ENCODE data around the gene ANKLE1. TPM values are rescaled to one million over a fixed set of nuclear protein-coding genes. Genes with fewer than 3 reads are reported as not detected.

Gene ANKLE1
- total and polyA plus RNA-seq, 2 experiments from 2014 or later = 0.31 to 0.54 TPM

DNA sequence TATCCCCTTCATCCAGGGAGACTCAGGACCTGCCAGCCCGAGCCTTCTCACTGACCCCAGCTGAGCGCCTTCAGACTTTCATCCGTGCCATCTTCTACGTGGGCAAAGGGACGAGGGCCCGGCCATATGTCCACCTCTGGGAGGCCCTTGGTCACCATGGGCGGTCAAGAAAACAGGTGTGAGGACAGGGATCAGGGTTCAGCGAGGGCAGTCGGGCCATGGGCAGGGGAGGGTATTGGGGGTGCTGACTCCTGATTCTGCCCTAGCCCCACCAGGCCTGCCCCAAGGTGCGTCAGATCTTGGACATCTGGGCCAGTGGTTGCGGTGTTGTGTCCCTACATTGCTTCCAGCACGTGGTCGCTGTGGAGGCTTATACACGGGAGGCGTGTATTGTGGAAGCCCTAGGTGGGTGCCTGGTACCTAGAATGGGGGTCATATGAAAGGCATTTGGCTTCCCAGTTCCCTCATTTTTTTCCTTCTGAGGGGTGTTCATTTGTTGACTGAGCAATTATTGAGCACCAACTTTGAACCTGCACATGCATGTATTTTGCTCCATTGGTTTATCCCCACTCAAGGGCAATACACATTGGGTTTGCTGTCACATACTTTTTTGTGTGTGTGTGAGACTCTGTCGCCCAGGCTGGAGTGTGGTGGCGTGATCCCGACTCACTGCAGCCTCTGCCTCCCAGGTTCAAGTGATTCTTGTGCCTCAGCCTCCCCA is 3.9 kb downstream of the ANKLE1 start:
- H3K4me1 ChIP-seq (ENCODE audit: insufficient read depth) = no peaks in the 10 kb centered on the region
- H3K9ac ChIP-seq = no peak overlapping the region
- H3K27ac ChIP-seq = no peak overlapping the region
- no peaks in the 10 kb centered on the region for H4K20me1 ChIP-seq (ENCODE audit: insufficient read depth)
- H3K79me2 ChIP-seq (ENCODE audit: insufficient read depth) = no peaks in the 10 kb centered on the region
- no peaks in the 10 kb centered on the region for H3K36me3 ChIP-seq (ENCODE audit: low read depth)
- 0 out of 2 replicates have a peak, but pooled peaks cover 5% of the 10 kb centered on the region for H3F3A ChIP-seq (ENCODE audit: insufficient read depth)
- no peaks in the 10 kb centered on the region for H3K9me2 ChIP-seq (ENCODE audit: insufficient read depth)
- in situ Hi-C loops (cut with MboI) = no loop called here
- H3K4me3 ChIP-seq = no peak overlapping the region
- H2AFZ ChIP-seq = no peak overlapping the region
- H3K9me3 ChIP-seq (ENCODE audit: low read depth) = no peaks in the 10 kb centered on the region
- DNase-seq = no peak
- 83 to 87% methylated on average over 18 of the region's 18 CpGs for WGBS, 2 experiments (ENCODE audit: low coverage in 1 of 2, low lambda C conversion rate in 2 of 2, missing lambda C conversion rate in 2 of 2)
- TF ChIP-seq EZH2 (IDR thresholded peaks at IDR 0.05; ENCODE audit: insufficient read depth, poor library complexity, severe bottlenecking) = no peak
- H3K4me2 ChIP-seq (ENCODE audit: unreplicated experiment) = no peak overlapping the region
- H3K27me3 ChIP-seq (replicated peaks; ENCODE audit: insufficient read depth) = no peaks in the 10 kb centered on the region

DNA sequence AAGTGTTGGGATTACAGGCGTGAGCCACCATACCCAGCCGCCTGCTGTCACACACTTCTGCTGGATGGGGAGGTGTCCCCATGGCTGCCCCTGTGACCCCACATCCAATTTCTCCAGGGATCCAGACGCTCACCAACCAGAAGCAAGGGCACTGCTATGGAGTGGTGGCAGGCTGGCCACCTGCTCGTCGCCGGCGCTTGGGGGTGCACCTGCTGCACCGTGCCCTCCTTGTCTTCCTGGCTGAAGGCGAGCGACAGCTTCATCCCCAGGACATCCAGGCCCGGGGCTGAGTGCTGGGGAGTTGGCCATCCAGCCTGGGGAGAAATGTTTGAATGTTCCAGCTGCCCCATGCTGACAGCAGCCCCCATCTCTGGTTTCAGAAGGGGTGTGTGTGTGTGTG is 4.6 kb downstream of the ANKLE1 start:
- WGBS, 2 experiments (ENCODE audit: low coverage in 1 of 2, low lambda C conversion rate in 2 of 2, missing lambda C conversion rate in 2 of 2) = 88 to 89% methylated on average over 10 to 11 of the region's 11 CpGs

DNA sequence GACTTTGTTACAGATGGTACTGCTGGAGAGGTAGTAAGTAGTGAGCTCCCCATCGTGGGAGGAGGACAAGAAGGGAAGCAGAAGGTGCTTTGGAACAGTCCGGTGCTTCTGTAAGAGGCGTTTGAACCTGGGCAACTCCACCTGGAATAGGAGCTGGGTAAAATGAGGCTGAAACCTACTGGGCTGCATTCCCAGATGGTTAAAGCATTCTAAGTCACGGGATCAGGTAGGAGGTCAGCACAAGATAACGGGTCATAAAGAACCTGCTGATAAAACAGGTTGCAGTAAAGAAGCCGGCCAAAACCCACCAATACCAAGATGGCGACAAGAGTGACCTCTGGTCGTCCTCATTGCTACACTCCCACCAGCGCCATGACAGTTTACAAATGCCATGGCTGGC is 5.1 kb downstream of the ANKLE1 start:
- DNase-seq = no peak
- Histone ChIP-seq H3K27me3 (replicated peaks; ENCODE audit: insufficient read depth) (no peaks in the 10 kb centered on the region), H3K36me3 (ENCODE audit: low read depth) (no peaks in the 10 kb centered on the region), H3K4me3 (no peak overlapping the region), H3K9me2 (ENCODE audit: insufficient read depth) (no peaks in the 10 kb centered on the region), H3K9me3 (ENCODE audit: low read depth) (no peaks in the 10 kb centered on the region), H3K27ac (no peak overlapping the region), H3K9ac (no peak overlapping the region), H2AFZ (no peak overlapping the region), H4K20me1 (ENCODE audit: insufficient read depth) (no peaks in the 10 kb centered on the region), H3K79me2 (ENCODE audit: insufficient read depth) (no peaks in the 10 kb centered on the region), H3F3A (ENCODE audit: insufficient read depth) (no peaks in the 10 kb centered on the region), H3K4me2 (ENCODE audit: unreplicated experiment) (no peak overlapping the region), H3K4me1 (ENCODE audit: insufficient read depth) (no peaks in the 10 kb centered on the region)
- WGBS, 2 experiments (ENCODE audit: low coverage in 1 of 2, low lambda C conversion rate in 2 of 2, missing lambda C conversion rate in 2 of 2) = 88% methylated on average over 9 of the region's 9 CpGs
- in situ Hi-C loops (cut with MboI) = no loop called here
- no peak for TF ChIP-seq EZH2 (IDR thresholded peaks at IDR 0.05; ENCODE audit: insufficient read depth, poor library complexity, severe bottlenecking)
- TF ChIP-seq EZH2phosphoT487 (IDR thresholded peaks at IDR 0.05; ENCODE audit: insufficient read depth, low read depth) = no peak

More for the DNA sequence above, 4.6 kb downstream of the ANKLE1 start:
- H3K9me2 ChIP-seq (ENCODE audit: insufficient read depth) = no peaks in the 10 kb centered on the region
- in situ Hi-C loops (cut with MboI) = no loop called here
- H2AFZ ChIP-seq = no peak overlapping the region
- H3K4me3 ChIP-seq = no peak overlapping the region
- no peaks in the 10 kb centered on the region for H3K9me3 ChIP-seq (ENCODE audit: low read depth)
- no peaks in the 10 kb centered on the region for H3K79me2 ChIP-seq (ENCODE audit: insufficient read depth)
- no peak overlapping the region for H3K27ac ChIP-seq
- H4K20me1 ChIP-seq (ENCODE audit: insufficient read depth) = no peaks in the 10 kb centered on the region
- H3F3A ChIP-seq (ENCODE audit: insufficient read depth) = 0 out of 2 replicates have a peak, but pooled peaks cover 1% of the 10 kb centered on the region
- DNase-seq = no peak
- no peak for TF ChIP-seq EZH2 (IDR thresholded peaks at IDR 0.05; ENCODE audit: insufficient read depth, poor library complexity, severe bottlenecking)
- TF ChIP-seq EZH2phosphoT487 (IDR thresholded peaks at IDR 0.05; ENCODE audit: insufficient read depth, low read depth) = no peak
- no peaks in the 10 kb centered on the region for H3K4me1 ChIP-seq (ENCODE audit: insufficient read depth)
- no peaks in the 10 kb centered on the region for H3K27me3 ChIP-seq (replicated peaks; ENCODE audit: insufficient read depth)
- no peak overlapping the region for H3K9ac ChIP-seq
- H3K36me3 ChIP-seq (ENCODE audit: low read depth) = no peaks in the 10 kb centered on the region
- H3K4me2 ChIP-seq (ENCODE audit: unreplicated experiment) = no peak overlapping the region

DNA sequence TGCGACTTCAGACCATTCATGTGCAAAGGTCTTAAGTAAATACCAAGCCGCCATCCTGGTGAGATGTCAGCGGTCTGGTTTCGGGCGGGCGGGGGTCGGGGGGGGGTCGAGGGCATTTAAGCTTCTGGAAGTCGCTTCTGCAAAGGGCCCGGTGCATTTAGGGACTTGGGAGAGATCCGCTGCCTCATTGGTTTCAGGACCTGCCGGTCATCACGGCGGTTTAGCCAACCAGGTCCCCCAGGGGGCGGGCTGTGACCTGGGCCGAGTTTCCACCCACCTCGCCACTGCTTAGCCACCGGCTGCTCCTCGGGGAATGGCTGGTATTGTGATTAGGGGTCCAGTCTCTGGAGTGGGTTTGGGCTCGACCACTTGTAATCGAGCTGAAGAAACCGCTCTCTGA is 7.8 kb downstream of the ANKLE1 start:
- peak; percentile 85 for DNase-seq
- H2AFZ ChIP-seq = no peak overlapping the region
- H3K4me3 ChIP-seq = no peak overlapping the region

More for the DNA sequence above, 7.8 kb downstream of the ANKLE1 start:
- H3K9ac ChIP-seq = no peak overlapping the region
- no peaks in the 10 kb centered on the region for H3F3A ChIP-seq (ENCODE audit: insufficient read depth)
- WGBS, 2 experiments (ENCODE audit: low coverage in 1 of 2, low lambda C conversion rate in 2 of 2, missing lambda C conversion rate in 2 of 2) = 15 to 29% methylated on average over 12 to 22 of the region's 22 CpGs
- no peak overlapping the region for H3K4me2 ChIP-seq (ENCODE audit: unreplicated experiment)
- H3K27me3 ChIP-seq (replicated peaks; ENCODE audit: insufficient read depth) = no peaks in the 10 kb centered on the region
- no peak overlapping the region for H3K27ac ChIP-seq
- no peak for TF ChIP-seq EZH2 (IDR thresholded peaks at IDR 0.05; ENCODE audit: insufficient read depth, poor library complexity, severe bottlenecking)
- TF ChIP-seq EZH2phosphoT487 (IDR thresholded peaks at IDR 0.05; ENCODE audit: insufficient read depth, low read depth) = no peak
- in situ Hi-C loops (cut with MboI) = no loop called here
- no peaks in the 10 kb centered on the region for H3K4me1 ChIP-seq (ENCODE audit: insufficient read depth)
- H3K79me2 ChIP-seq (ENCODE audit: insufficient read depth) = no peaks in the 10 kb centered on the region
- H3K9me2 ChIP-seq (ENCODE audit: insufficient read depth) = no peaks in the 10 kb centered on the region
- no peaks in the 10 kb centered on the region for H3K9me3 ChIP-seq (ENCODE audit: low read depth)
- H4K20me1 ChIP-seq (ENCODE audit: insufficient read depth) = no peaks in the 10 kb centered on the region
- H3K36me3 ChIP-seq (ENCODE audit: low read depth) = no peaks in the 10 kb centered on the region
